ENCODE data around the gene TMCO1. TPM values are rescaled to one million over a fixed set of nuclear protein-coding genes. Genes with fewer than 3 reads are reported as not detected.

The TMCO1 gene
- total and polyA plus RNA-seq, 2 of the 13 experiments (the other 11 are each of a cell fraction or from before 2014, with no cell fraction given): 106 to 119 TPM

DNA sequence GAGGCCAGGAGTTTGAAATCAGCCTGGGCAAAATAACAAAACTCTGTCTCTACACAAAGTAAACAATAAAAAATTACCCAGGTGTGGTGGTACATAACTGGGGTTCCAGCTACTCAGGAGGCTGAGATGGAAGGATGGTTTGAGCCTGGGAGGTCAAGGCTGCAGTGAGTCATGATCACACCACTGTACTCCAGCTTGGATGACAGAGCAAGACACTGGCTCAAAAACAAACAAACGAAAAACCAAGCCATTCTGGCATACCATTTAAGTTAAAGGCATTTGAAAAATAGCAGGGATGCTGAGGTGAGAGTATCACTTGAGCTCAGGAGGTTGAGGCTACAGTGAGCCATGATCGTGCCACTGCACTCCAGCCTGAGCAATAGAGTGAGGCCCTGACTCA is 65.0 kb downstream of the TMCO1 start (continued):
- TF ChIP-seq FOSL1 (CRISPR knock-in tag; IDR thresholded peaks at IDR 0.05; ENCODE audit: borderline replicate concordance) (peak; percentile 63), CAMTA2 (CRISPR knock-in tag; IDR thresholded peaks at IDR 0.05; ENCODE audit: borderline replicate concordance) (no peak), ONECUT2 (CRISPR knock-in tag; IDR thresholded peaks at IDR 0.05) (no peak), HDAC6 (IDR thresholded peaks at IDR 0.05; ENCODE audit: low read depth, low read length) (no peak), ZNF138 (CRISPR knock-in tag; IDR thresholded peaks at IDR 0.05; ENCODE audit: low read depth) (no peak), MTF2 (CRISPR knock-in tag; IDR thresholded peaks at IDR 0.05; ENCODE audit: borderline replicate concordance) (no peak), NR2F1 (CRISPR knock-in tag; IDR thresholded peaks at IDR 0.05) (peak; percentile 47 to 51; a peak in 1 of 4 replicates), RBFOX2 (IDR thresholded peaks at IDR 0.05; ENCODE audit: low read depth, low read length) (no peak), TGIF2 (CRISPR knock-in tag; IDR thresholded peaks at IDR 0.05) (no peak), ZNF143 (CRISPR knock-in tag; IDR thresholded peaks at IDR 0.05) (no peak), TEAD2 (CRISPR knock-in tag; IDR thresholded peaks at IDR 0.05) (no peak), MTF1 (CRISPR knock-in tag; IDR thresholded peaks at IDR 0.05) (no peak), ATF7 (IDR thresholded peaks at IDR 0.05) (no peak), ATF7 (CRISPR knock-in tag; IDR thresholded peaks at IDR 0.05) (no peak)
- TF ChIP-seq, protein P1, sequence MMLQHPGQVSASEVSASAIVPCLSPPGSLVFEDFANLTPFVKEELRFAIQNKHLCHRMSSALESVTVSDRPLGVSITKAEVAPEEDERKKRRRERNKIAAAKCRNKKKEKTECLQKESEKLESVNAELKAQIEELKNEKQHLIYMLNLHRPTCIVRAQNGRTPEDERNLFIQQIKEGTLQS (CRISPR knock-in tag; IDR thresholded peaks at IDR 0.05): peak; percentile 40; the same call in 1 of the 2 replicates
- TF ChIP-seq, protein P2, sequence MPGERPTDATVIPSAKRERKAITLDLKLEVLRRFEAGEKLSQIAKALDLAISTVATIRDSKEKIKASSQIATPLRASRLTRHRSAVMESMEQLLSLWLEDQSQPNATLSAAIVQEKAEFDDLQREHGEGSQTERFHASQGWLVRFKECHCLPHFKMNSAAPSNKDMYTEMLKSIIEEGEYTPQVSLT (CRISPR knock-in tag; IDR thresholded peaks at IDR 0.05; ENCODE audit: borderline replicate concordance, low read depth): no peak
- TF ChIP-seq, protein P3, sequence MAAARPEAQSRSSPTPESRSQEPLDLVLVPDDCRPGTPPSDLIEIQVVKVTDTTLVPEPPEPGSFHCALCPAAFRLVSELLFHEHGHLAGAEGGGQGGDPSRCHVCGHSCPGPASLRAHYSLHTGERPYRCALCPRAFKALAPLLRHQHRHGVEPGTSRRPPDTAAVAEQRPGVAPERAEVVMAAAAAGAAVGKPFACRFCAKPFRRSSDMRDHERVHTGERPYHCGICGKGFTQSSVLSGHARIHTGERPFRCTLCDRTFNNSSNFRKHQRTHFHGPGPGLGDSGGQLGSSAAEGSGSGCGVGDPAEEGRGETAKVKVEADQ (CRISPR knock-in tag; IDR thresholded peaks at IDR 0.05; ENCODE audit: borderline replicate concordance): no peak
- TF ChIP-seq, protein P4, sequence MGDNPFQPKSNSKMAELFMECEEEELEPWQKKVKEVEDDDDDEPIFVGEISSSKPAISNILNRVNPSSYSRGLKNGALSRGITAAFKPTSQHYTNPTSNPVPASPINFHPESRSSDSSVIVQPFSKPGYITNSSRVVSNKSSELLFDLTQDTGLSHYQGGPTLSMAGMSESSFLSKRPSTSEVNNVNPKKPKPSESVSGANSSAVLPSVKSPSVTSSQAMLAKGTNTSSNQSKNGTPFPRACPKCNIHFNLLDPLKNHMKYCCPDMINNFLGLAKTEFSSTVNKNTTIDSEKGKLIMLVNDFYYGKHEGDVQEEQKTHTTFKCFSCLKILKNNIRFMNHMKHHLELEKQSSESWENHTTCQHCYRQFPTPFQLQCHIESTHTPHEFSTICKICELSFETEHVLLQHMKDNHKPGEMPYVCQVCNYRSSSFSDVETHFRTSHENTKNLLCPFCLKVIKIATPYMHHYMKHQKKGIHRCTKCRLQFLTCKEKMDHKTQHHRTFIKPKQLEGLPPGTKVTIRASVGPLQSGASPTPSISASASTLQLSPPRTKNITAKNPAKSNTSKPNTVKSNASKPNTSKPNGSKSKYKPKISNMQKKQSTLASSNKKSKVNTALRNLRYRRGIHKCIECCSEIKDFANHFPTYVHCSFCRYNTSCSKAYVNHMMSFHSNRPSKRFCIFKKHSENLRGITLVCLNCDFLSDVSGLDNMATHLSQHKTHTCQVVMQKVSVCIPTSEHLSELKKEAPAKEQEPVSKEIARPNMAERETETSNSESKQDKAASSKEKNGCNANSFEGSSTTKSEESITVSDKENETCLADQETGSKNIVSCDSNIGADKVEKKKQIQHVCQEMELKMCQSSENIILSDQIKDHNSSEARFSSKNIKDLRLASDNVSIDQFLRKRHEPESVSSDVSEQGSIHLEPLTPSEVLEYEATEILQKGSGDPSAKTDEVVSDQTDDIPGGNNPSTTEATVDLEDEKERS (CRISPR knock-in tag; IDR thresholded peaks at IDR 0.05): no peak
- TF ChIP-seq, protein P5, sequence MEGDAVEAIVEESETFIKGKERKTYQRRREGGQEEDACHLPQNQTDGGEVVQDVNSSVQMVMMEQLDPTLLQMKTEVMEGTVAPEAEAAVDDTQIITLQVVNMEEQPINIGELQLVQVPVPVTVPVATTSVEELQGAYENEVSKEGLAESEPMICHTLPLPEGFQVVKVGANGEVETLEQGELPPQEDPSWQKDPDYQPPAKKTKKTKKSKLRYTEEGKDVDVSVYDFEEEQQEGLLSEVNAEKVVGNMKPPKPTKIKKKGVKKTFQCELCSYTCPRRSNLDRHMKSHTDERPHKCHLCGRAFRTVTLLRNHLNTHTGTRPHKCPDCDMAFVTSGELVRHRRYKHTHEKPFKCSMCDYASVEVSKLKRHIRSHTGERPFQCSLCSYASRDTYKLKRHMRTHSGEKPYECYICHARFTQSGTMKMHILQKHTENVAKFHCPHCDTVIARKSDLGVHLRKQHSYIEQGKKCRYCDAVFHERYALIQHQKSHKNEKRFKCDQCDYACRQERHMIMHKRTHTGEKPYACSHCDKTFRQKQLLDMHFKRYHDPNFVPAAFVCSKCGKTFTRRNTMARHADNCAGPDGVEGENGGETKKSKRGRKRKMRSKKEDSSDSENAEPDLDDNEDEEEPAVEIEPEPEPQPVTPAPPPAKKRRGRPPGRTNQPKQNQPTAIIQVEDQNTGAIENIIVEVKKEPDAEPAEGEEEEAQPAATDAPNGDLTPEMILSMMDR (CRISPR knock-in tag; IDR thresholded peaks at IDR 0.05): no peak
- TF ChIP-seq, protein P6, sequence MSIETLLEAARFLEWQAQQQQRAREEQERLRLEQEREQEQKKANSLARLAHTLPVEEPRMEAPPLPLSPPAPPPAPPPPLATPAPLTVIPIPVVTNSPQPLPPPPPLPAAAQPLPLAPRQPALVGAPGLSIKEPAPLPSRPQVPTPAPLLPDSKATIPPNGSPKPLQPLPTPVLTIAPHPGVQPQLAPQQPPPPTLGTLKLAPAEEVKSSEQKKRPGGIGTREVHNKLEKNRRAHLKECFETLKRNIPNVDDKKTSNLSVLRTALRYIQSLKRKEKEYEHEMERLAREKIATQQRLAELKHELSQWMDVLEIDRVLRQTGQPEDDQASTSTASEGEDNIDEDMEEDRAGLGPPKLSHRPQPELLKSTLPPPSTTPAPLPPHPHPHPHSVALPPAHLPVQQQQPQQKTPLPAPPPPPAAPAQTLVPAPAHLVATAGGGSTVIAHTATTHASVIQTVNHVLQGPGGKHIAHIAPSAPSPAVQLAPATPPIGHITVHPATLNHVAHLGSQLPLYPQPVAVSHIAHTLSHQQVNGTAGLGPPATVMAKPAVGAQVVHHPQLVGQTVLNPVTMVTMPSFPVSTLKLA (IDR thresholded peaks at IDR 0.05): no peak
- TF ChIP-seq, protein P7, sequence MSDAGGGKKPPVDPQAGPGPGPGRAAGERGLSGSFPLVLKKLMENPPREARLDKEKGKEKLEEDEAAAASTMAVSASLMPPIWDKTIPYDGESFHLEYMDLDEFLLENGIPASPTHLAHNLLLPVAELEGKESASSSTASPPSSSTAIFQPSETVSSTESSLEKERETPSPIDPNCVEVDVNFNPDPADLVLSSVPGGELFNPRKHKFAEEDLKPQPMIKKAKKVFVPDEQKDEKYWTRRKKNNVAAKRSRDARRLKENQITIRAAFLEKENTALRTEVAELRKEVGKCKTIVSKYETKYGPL (CRISPR knock-in tag; IDR thresholded peaks at IDR 0.05): no peak

Data from HepG2 (cell line).